ENCODE measurements around the gene CENPX. TPM values are rescaled to one million over a fixed set of nuclear protein-coding genes. Genes with fewer than 3 reads are reported as not detected.
A peak's percentile ranks its signal among the peaks of the same experiment; 100 is the strongest.

The CENPX gene
- total and polyA plus RNA-seq, 2 of the 13 experiments (the other 11 are each of a cell fraction or from before 2014, with no cell fraction given): 92.7 to 170 TPM

- no peak for TF ChIP-seq MED8 (CRISPR knock-in tag; IDR thresholded peaks at IDR 0.05; ENCODE audit: insufficient replicate concordance)
- TF ChIP-seq PATZ1 (CRISPR knock-in tag; IDR thresholded peaks at IDR 0.05): no peak
- TF ChIP-seq ZBTB42 (CRISPR knock-in tag; IDR thresholded peaks at IDR 0.05): no peak
- no peak for TF ChIP-seq ELF3 (CRISPR knock-in tag; IDR thresholded peaks at IDR 0.05)
- TF ChIP-seq ZHX1 (CRISPR knock-in tag; IDR thresholded peaks at IDR 0.05; ENCODE audit: low read depth): 0 out of 2 replicates have a peak, but pooled peaks have one; percentile 30
- 0 out of 2 replicates have a peak, but pooled peaks have one; percentile 16 for TF ChIP-seq GABPB1 (CRISPR knock-in tag; IDR thresholded peaks at IDR 0.05)
- TF ChIP-seq SSRP1 (CRISPR knock-in tag; IDR thresholded peaks at IDR 0.05): 0 out of 2 replicates have a peak, but pooled peaks have one; percentile 30
- no peak for TF ChIP-seq TFE3 (CRISPR knock-in tag; IDR thresholded peaks at IDR 0.05)
- no peak for TF ChIP-seq SAP130 (CRISPR knock-in tag; IDR thresholded peaks at IDR 0.05; ENCODE audit: low read depth)
- no peak for TF ChIP-seq BCL6 (CRISPR knock-in tag; IDR thresholded peaks at IDR 0.05)
- TF ChIP-seq NFRKB (IDR thresholded peaks at IDR 0.05): no peak
- TF ChIP-seq CERS6 (CRISPR knock-in tag; IDR thresholded peaks at IDR 0.05): no peak
- no peak for TF ChIP-seq GTF2F1 (IDR thresholded peaks at IDR 0.05; ENCODE audit: low read length)
- no peak for TF ChIP-seq MIXL1 (CRISPR knock-in tag; IDR thresholded peaks at IDR 0.05)
- no peak; the same call in 1 of the 2 replicates for TF ChIP-seq ZNF263 (CRISPR knock-in tag; IDR thresholded peaks at IDR 0.05)
- peak; percentile 27; the same call in 1 of the 2 replicates for TF ChIP-seq HDAC2 (CRISPR knock-in tag; IDR thresholded peaks at IDR 0.05)
- no peak for TF ChIP-seq TFDP2 (CRISPR knock-in tag; IDR thresholded peaks at IDR 0.05)
- TF ChIP-seq ARNTL (CRISPR knock-in tag; IDR thresholded peaks at IDR 0.05): no peak
- no peak for TF ChIP-seq CHCHD3 (CRISPR knock-in tag; IDR thresholded peaks at IDR 0.05)
- TF ChIP-seq ZNF24 (IDR thresholded peaks at IDR 0.05): no peak
- peak; percentile 81 for TF ChIP-seq HNF4A (CRISPR knock-in tag; IDR thresholded peaks at IDR 0.05)
- TF ChIP-seq ZNF230 (CRISPR knock-in tag; IDR thresholded peaks at IDR 0.05): no peak
- TF ChIP-seq SP1 (IDR thresholded peaks at IDR 0.05): no peak
- TF ChIP-seq SP1 (CRISPR knock-in tag; IDR thresholded peaks at IDR 0.05): peak; percentile 19; the same call in 1 of the 2 replicates
Measured at GRCh38 chr17:81968850-81969812, 53.5 kb downstream of the CENPX start (continued).

All from HepG2 (cell line).